Measurements from ENCODE around the gene SEMA6B. TPM values are rescaled to one million over a fixed set of nuclear protein-coding genes. Genes with fewer than 3 reads are reported as not detected.

SEMA6B gene
- total and polyA plus RNA-seq, 2 donors (not counting 3 experiments of a cell fraction or from before 2014, with no cell fraction given): 97.8 to 176 TPM

DNA sequence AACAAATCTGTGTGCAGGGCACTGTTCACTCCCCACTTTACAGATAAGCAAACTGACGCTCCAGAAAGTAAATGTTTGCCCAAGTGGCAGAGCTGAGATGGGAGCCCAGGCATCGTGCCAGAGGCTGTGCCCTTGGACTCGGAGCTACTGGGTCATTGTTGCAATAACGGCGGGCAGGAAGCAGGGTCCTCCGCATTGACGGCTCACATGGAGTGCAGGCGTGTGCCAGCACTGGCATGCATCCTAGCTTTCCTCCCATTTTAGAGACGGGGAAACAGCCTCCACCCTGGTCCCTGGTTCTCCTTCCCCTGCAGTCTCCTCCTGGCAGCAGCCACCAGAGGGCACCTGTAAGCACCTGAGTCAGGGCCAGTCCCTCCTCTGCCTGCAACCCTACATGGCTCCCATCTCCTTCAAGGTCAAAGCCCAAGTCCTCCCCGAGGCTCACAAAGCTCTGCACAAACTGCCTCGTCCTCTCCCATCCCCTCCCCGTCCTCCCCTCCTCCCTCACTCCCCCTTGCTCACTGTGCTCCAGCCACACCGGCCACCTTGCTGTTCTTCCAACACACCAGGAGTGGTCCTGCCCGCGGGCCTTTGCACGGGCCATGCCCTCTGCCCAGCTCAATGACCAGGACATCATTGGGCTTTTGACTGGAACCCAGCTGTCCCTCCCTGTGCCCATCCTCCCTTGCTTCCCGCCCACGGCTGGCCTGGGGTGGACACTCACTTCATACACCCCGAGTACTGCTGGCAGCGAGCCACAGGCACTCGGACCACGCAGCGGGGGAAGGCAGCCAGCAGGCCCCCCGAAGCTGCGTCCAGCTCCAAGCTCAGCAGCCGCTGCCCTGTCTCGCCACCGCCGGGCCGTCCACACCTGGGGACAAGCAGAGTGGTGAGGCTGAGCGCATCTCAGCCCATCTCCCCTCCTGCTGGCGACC, 11.9 kb downstream of the SEMA6B start:
- Histone ChIP-seq H3K4me2 (ENCODE audit: insufficient read depth, low read length) (no peak overlapping the region), H4K20me1 (replicated peaks; ENCODE audit: control insufficient read depth, extremely low read depth, insufficient read depth, low read length) (no peaks in the 10 kb centered on the region), H3K27ac (ENCODE audit: insufficient read depth, low read depth, low read length) (no peak overlapping the region), H3K4me3 (replicated peaks in 1 of 3; ENCODE audit: insufficient read depth in 1 of 3, low read depth in 1 of 3, low read length in 3 of 3) (no peak overlapping the region), H3K79me2 (ENCODE audit: control insufficient read depth, insufficient read depth, low read length) (no peaks in the 10 kb centered on the region), H3K4me1 (ENCODE audit: control insufficient read depth, extremely low read depth, insufficient read depth, low read length) (no peaks in the 10 kb centered on the region), H3K9me1 (replicated peaks; ENCODE audit: control insufficient read depth, extremely low read depth, insufficient read depth, low read length) (no peaks in the 10 kb centered on the region), H3K36me3 (ENCODE audit: control insufficient read depth in 2 of 2, extremely low read depth in 1 of 2, insufficient read depth in 2 of 2, low read length in 2 of 2) (peaks cover 13 to 45% of the 10 kb centered on the region in 2 experiments), H3K9ac (replicated peaks; ENCODE audit: extremely low read depth, insufficient read depth, low read length) (no peak overlapping the region), H3K9me3 (replicated peaks; ENCODE audit: control insufficient read depth, insufficient read depth, low read length) (no peaks in the 10 kb centered on the region), H3K27me3 (ENCODE audit: control insufficient read depth in 2 of 2, insufficient read depth in 2 of 2, low read length in 2 of 2) (no peaks in the 10 kb centered on the region), H2AFZ (ENCODE audit: low read depth, low read length) (no peak overlapping the region)
- no TSS peak for BruUV-seq (replicated peaks)
- POLR2A ChIA-PET: no interaction called here
- FAIRE-seq (no peak), DNase-seq (ENCODE audit: low read depth, low spot score) (peak; percentile 26)
- CTCF ChIA-PET: interaction anchor here (0.7 to 2.0 kb wide), 9 partner anchors 9 to 89 kb away, joined by 3 to 9 read pairs (median 4); partner anchors contain the start of genes PLIN5 and SEMA6B
- dilution Hi-C loops (cut with MboI; ENCODE audit: extremely low pct_ligation_motif_present, low sequenced_read_pairs): no loop called here
- no peak for TF ChIP-seq JUN (IDR thresholded peaks at IDR 0.05; ENCODE audit: borderline replicate concordance, insufficient read depth, insufficient read length, low read depth)
- TF ChIP-seq, protein P1, sequence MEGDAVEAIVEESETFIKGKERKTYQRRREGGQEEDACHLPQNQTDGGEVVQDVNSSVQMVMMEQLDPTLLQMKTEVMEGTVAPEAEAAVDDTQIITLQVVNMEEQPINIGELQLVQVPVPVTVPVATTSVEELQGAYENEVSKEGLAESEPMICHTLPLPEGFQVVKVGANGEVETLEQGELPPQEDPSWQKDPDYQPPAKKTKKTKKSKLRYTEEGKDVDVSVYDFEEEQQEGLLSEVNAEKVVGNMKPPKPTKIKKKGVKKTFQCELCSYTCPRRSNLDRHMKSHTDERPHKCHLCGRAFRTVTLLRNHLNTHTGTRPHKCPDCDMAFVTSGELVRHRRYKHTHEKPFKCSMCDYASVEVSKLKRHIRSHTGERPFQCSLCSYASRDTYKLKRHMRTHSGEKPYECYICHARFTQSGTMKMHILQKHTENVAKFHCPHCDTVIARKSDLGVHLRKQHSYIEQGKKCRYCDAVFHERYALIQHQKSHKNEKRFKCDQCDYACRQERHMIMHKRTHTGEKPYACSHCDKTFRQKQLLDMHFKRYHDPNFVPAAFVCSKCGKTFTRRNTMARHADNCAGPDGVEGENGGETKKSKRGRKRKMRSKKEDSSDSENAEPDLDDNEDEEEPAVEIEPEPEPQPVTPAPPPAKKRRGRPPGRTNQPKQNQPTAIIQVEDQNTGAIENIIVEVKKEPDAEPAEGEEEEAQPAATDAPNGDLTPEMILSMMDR (IDR thresholded peaks at IDR 0.05; ENCODE audit: extremely low read depth in 1 of 2, insufficient read depth in 1 of 2, low read depth in 1 of 2, low read length in 2 of 2): peak; percentile 31 to 60
- TF ChIP-seq, protein P2, sequence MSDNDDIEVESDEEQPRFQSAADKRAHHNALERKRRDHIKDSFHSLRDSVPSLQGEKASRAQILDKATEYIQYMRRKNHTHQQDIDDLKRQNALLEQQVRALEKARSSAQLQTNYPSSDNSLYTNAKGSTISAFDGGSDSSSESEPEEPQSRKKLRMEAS (IDR thresholded peaks at IDR 0.05; ENCODE audit: insufficient read depth, insufficient read length): no peak
- TF ChIP-seq GATA2 (IDR thresholded peaks at IDR 0.05; ENCODE audit: insufficient read depth, insufficient read length, low read depth, low read length): no peak
- TF ChIP-seq FOS (IDR thresholded peaks at IDR 0.05; ENCODE audit: borderline replicate concordance, insufficient read depth, low read length): no peak
- TF ChIP-seq EZH2 (IDR thresholded peaks at IDR 0.05; ENCODE audit: borderline replicate concordance, low read depth, low read length, severe bottlenecking): no peak
- intact Hi-C loops (cut with micrococcal nuclease): no loop called here

All from endothelial cell of umbilical vein (primary cell).